HG03135 (cell line): ENCODE measurements around the gene ZNF514.
"Not testable (repeated sequence)": the region's sequence is repeated elsewhere in the genome, so short reads cannot be mapped to it uniquely, and the experiment has no call there.

Source experiments
- ATAC-seq: cut with Tn5 transposase; IDR thresholded peaks from one replicate; pipeline ENCODE4 v1.9.1; 2021; ENCODE audit warnings: mild to moderate bottlenecking, moderate library complexity; ENCODE audit not compliant: unreplicated experiment

The ZNF514 gene

GRCh38 chr2:95143838-95144237 lies 15.8 kb downstream of the ZNF514 start:
- no peak for ATAC-seq

DNA sequence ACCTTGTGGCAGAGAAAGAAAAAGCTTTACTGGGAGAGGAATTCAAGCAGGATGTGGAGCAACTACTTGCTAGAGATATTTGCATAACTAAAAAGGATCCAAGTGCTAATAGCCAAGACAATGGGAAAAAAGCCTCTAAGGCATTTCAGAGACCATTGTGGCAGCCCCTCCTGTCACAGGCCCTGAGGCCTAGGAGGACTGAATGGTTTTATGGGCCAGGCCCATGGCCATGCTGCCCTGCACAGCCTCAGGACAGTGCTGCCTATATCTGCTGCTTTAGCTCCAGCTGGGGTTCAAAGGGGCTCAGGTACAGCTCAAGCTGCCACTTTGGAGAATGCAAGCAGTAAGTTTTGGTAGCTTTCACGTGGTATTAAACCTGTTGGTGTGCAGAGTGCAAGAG lies 20.9 kb downstream of the ZNF514 start:
- no peak for ATAC-seq

- peak; percentile 6 for ATAC-seq
Measured at GRCh38 chr2:95122197-95122551, 37.5 kb downstream of the ZNF514 start.

DNA sequence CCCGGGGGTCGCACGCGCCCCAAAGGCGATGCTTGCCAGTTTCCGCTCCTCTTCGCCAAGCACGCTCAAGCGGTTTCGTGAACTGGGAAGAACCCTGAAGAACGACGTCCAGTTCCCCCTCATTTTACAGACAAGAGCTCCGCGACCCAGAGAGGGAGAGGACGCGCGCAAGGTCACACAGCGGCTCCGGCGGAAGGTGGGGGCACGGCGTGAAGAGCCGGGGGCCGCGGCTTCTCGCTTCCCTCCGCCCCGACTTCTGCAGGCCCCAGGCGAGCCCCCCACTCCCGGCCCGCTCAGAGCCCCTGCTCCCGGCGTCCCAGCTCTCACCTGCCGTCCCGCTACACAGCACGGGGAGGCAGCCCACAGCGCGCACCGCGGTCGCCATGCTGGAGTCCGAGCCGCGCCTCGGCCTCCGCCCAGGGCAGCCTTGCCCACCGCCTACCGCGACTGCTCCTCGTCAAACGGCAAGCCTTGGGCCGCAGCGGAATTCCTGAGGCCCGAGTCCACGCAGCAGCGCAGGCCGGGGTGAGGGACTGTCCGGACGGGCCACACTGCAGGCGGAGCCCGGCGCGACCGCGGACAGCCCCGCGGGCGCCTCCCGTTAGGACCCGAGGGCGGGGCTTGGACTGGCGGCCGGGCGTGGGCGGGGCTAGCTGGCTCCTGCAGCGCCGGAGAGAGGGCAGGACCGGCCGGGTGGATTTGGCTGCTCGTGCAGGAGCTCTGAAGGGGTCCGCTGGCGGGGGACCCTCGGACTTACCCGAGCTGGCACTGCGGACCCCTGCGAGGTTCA lies 38.0 kb downstream of the ZNF514 start, which contains the start of gene MRPS5:
Gene MRPS5 (minus strand): TSS at position 402 of the 790 bp plus-strand sequence. CDS start 17 bp downstream, at position 385.
- ATAC-seq, result peak; percentile 93

GRCh38 chr2:95121093-95121406 lies 38.6 kb downstream of the ZNF514 start:
- peak; percentile 3 for ATAC-seq

- peak; percentile 94 for ATAC-seq
Measured at GRCh38 chr2:95115418-95115817, 44.2 kb downstream of the ZNF514 start.

GRCh38 chr2:95113464-95113863 lies 46.2 kb downstream of the ZNF514 start:
- ATAC-seq, result no peak

DNA sequence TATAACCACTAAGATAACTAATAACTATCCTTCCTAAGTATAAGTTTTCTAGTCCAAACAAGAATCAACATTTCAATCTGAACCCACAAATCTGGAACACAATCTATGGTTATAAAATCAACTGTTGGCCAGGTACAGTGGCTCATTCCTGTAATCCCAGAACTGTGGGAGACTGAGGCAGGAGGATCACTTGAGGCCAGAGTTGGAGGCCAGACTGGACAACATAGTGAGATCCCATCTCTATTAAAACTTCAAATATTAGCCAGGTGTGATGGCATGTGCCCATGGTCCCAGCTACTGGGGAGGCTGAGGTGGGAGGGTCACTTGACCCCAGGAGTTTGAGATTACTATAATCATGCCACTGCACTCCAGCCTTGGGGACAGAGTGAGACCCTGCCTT lies 49.3 kb downstream of the ZNF514 start:
- no peak for ATAC-seq

GRCh38 chr2:95109260-95109659 lies 50.4 kb downstream of the ZNF514 start:
- ATAC-seq, result no peak

DNA sequence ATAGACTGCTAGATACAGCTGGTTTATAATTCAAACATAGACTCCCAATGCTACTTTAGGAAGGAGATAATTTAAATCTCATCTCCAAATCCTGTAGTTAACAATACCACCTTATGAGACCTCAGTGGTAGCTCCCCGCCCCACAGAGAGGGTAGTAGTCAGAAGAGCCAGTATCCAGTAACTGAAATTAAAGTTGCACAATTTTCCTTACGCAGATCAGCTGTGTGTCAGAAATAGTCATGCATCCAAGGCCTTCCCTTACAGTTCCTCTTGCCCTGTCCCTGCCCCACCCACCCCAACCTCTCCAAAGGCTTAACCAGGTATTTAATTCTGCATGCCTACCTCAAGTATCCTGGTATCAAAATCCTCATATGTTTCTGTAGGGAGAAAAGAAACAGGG lies 53.6 kb downstream of the ZNF514 start:
- no peak for ATAC-seq

DNA sequence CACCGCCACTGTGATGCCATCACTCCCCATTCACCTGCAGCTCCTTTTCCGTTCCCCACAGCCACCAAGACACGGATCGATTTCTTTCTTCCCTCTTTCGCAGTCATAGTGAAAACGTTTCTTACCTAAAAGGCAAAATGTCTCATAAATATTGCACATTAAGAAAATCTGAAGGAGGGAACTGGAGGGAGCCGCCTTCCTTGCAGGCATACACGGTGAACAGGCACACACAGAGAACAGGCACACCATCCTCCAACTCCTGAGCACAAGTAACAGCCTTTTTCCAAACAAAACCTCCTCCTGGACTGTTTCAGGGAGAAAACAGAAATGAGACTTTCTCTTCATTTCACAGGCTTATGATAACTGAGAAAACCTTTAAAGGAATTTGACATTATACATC lies 55.0 kb downstream of the ZNF514 start:
- ATAC-seq, result no peak

DNA sequence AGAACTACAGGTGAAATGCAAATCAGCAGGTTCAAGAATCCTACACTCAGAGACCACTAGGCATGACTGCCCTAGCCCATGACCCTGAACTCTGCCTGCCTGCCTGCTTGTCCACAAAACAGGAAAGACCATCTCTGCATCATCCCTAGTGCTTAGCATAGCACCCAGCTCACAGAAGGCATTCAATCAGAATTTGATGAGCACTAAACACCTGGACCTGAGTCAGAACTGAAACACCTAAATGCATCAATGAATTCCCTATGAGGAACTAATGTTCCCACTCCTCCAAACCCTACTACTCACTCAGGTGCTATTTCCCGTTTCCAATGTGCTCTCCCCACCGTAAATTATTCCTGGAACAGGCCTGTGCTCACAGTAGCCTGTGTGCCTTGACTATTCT lies 59.7 kb downstream of the ZNF514 start:
- no peak for ATAC-seq

DNA sequence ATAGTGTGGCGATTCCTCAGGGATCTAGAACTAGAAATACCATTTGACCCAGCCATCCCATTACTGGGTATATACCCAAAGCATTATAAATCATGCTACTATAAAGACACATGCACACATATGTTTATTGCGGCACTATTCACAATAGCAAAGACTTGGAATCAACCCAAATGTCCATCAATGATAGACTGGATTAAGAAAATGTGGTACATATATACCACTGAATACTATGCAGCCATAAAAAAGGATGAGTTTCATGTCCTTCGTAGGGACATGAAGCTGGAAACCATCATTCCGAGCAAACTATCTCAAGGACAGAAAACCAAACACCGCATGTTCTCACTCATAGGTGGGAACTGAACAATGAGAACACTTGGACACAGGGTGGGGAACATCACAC lies 61.4 kb downstream of the ZNF514 start:
- not testable (repeated sequence) for ATAC-seq
